Inflammatory macrophage (primary cell): Measurements from ENCODE around the gene LRRN3.

Experiments
- DNase-seq, 2 donors: peaks; one replicate each; pipeline ENCODE4 v3.0.0-alpha.2; 2020 to 2022

LRRN3 gene

GRCh38 chr7:111172564-111173257 is 81.8 kb downstream of the LRRN3 start:
- DNase-seq, result no peak

DNA sequence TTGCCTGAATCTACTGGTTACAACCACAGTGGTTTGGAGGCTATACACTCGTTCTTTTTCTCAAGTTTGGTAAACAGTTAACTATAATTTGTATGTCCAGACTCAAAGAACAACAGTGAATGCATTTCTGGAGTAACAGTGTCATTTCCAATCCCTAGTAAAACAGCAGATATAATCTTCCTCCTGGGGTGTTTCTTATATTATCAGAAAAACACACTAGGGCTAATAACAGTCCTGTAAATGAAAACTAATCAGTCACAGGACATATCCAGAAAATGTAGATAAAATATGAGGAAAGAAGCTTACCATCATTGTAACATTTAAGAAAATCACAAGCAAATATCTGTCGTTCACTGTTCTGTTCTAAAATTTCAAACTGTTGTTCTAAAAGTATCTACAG is 82.6 kb downstream of the LRRN3 start:
- no peak for DNase-seq

DNA sequence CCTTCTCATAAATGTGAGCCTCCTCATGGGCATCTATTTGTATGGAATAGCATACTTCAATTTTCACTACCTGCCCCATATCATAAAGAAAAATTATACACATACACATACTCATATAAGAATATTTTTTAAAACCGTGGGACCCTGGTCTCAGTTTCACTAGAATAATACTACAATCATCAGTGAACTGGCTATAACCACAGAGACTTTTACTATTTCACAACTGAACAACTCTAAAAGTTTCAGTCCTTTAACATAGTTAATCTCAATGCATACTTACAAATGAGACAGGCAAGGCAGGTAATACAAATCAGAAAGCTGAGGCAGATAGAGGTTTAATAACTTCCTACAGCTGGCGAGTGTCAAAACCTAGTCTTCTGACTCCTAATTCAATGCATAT is 83.1 kb downstream of the LRRN3 start:
- no peak for DNase-seq

DNA sequence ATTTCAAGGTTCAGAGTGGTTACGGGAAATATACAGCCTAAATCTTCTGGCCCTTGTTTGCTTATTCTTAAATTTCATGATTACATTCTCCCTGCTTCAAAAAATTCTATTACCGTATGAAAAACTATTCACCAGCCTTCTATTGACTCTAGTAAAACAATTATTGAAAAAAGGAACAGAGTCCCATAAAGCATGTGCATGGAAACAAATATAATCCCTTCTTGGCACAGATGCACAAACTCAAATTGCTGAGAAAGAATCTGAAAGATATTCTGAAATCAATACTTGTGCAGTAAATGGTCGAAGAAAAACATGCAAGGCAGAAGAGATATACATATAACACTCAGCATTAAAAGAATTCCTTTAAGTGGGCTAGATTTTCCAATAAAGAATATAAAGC is 83.6 kb downstream of the LRRN3 start:
- DNase-seq, result no peak
